Uterus (tissue), 4 donors: ENCODE measurements around the gene C3orf38. TPM values are rescaled to one million over a fixed set of nuclear protein-coding genes. Genes with fewer than 3 reads are reported as not detected.

Experiments
- DNase-seq, 2 donors: peaks; one replicate each; pipeline ENCODE4 v3.0.0-alpha.2; 2019 to 2020
- H3K27ac ChIP-seq, 2 donors: fragments of 200-600 bp; sonication (generic); 1 replicate in 1 of 2; 2 replicates in 1 of 2; pipeline ENCODE4 v1.5.1; 2016 to 2018
- H3K27me3 ChIP-seq, 2 donors: fragments of 200-600 bp; sonication (generic); one replicate each; pipeline ENCODE4 v1.5.1; 2018 to 2019; ENCODE audit warnings: control low read depth in 1 of 2
- H3K36me3 ChIP-seq, 2 donors: fragments of 200-600 bp; sonication (generic); one replicate each; pipeline ENCODE4 v1.5.1; 2019; ENCODE audit warnings: control low read depth in 1 of 2
- H3K4me1 ChIP-seq, 2 donors: fragments of 200-600 bp; sonication (generic); one replicate each; pipeline ENCODE4 v1.5.1; 2018 to 2019; ENCODE audit warnings: control low read depth in 1 of 2
- H3K4me3 ChIP-seq, 2 donors: fragments of 200-600 bp; sonication (generic); 1 replicate in 1 of 2; 2 replicates in 1 of 2; pipeline ENCODE4 v1.5.1; 2018 to 2019; ENCODE audit warnings: mild to moderate bottlenecking in 1 of 2
- H3K9me3 ChIP-seq, 2 donors: fragments of 200-600 bp; sonication (generic); one replicate each; pipeline ENCODE4 v1.5.1; 2019; ENCODE audit warnings: control low read depth in 1 of 2
- CTCF ChIP-seq, 4 experiments: fragments of 200-600 bp in 2 of 4; fragments of 450-650 bp in 2 of 4; sonication (generic) in 2 of 4; IDR thresholded peaks; one replicate each; pipeline ENCODE4 v1.5.1; 2016 to 2019; ENCODE audit warnings: antibody characterized with exemption in 4 of 4, mild to moderate bottlenecking in 2 of 4, moderate library complexity in 1 of 4
- POLR2A ChIP-seq, 2 donors: fragments of 450-650 bp; IDR thresholded peaks; one replicate each; pipeline ENCODE4 v1.6.1; 2016; ENCODE audit warnings: antibody characterized with exemption in 2 of 2, mild to moderate bottlenecking in 1 of 2, moderate library complexity in 1 of 2
- intact Hi-C: fragments of 100-400 bp; cut with DNase I; formaldehyde crosslinking; loops from one replicate; pipeline ENCODE4 v1.15.1; 2023; ENCODE audit warnings: low total_unique reads
- total RNA-seq, 4 donors: library from RNA; depleted of rRNA in 3 of 4; stranded (reverse); fragments of >200 nt in 3 of 4; gene quantifications; one replicate each; pipeline versions ENCODE4 v1.1.0 to v1.2.4, GENCODE V29; 2014 to 2023
- donor health status: DM: yes; HTN: yes; CAD: no.

Gene C3orf38
- total RNA-seq, 4 donors from 2014 or later, result 6.9 to 60.2 (median 19.0) TPM

- H3K9me3 ChIP-seq, result no peaks in the 10 kb centered on the region
- no peak for DNase-seq
- H3K36me3 ChIP-seq, result no peaks in the 10 kb centered on the region
- H3K27ac ChIP-seq, result peak overlapping the region; percentile 90 to 96
- intact Hi-C loops, result no loop called here
- H3K4me1 ChIP-seq, result peaks cover 7 to 8% of the 10 kb centered on the region in 2 donors
- H3K4me3 ChIP-seq, result peak overlapping the region; percentile 92 to 96
- H3K27me3 ChIP-seq, result no peaks in the 10 kb centered on the region
- TF ChIP-seq CTCF (IDR thresholded peaks at IDR 0.05) (no peak), POLR2A (IDR thresholded peaks at IDR 0.05) (no peak)
Observed at GRCh38 chr3:88150806-88151205, 1.0 kb downstream of the C3orf38 start.

GRCh38 chr3:88151358-88151757, 1.6 kb downstream of the C3orf38 start:
- intact Hi-C loops, result no loop called here
- H3K27ac ChIP-seq, result no peak overlapping the region

GRCh38 chr3:88152841-88153240, 3.1 kb downstream of the C3orf38 start:
- intact Hi-C loops, result no loop called here
- no peak overlapping the region for H3K4me3 ChIP-seq
- no peaks in the 10 kb centered on the region for H3K9me3 ChIP-seq
- DNase-seq, result no peak
- H3K27me3 ChIP-seq, result no peaks in the 10 kb centered on the region
- no peak overlapping the region for H3K27ac ChIP-seq
- peaks cover 7 to 8% of the 10 kb centered on the region in 2 donors for H3K4me1 ChIP-seq
- no peaks in the 10 kb centered on the region for H3K36me3 ChIP-seq
- no peak for TF ChIP-seq POLR2A (IDR thresholded peaks at IDR 0.05)
- no peak for TF ChIP-seq CTCF (IDR thresholded peaks at IDR 0.05)

More at GRCh38 chr3:88151358-88151757, 1.6 kb downstream of the C3orf38 start:
- no peak for TF ChIP-seq CTCF (IDR thresholded peaks at IDR 0.05)
- TF ChIP-seq POLR2A (IDR thresholded peaks at IDR 0.05), result no peak
- Histone ChIP-seq H3K4me1 (peaks cover 7 to 8% of the 10 kb centered on the region in 2 donors), H3K36me3 (no peaks in the 10 kb centered on the region), H3K9me3 (no peaks in the 10 kb centered on the region), H3K4me3 (peak overlapping the region in 1 of 2 donors; percentile 92), H3K27me3 (no peaks in the 10 kb centered on the region)
- DNase-seq, result no peak

- intact Hi-C loops, result no loop called here
- H3K4me3 ChIP-seq, result no peak overlapping the region
- H3K4me1 ChIP-seq, result no peaks in the 10 kb centered on the region
- no peaks in the 10 kb centered on the region for H3K27me3 ChIP-seq
- no peak overlapping the region for H3K27ac ChIP-seq
- H3K36me3 ChIP-seq, result no peaks in the 10 kb centered on the region
- no peak for TF ChIP-seq CTCF (IDR thresholded peaks at IDR 0.05)
- H3K9me3 ChIP-seq, result no peaks in the 10 kb centered on the region
- no peak for DNase-seq
Observed at GRCh38 chr3:88166419-88166971, 16.7 kb downstream of the C3orf38 start.

GRCh38 chr3:88167173-88167572, 17.4 kb downstream of the C3orf38 start:
- DNase-seq, result no peak
- TF ChIP-seq POLR2A (IDR thresholded peaks at IDR 0.05) (no peak), CTCF (IDR thresholded peaks at IDR 0.05) (no peak)
- Histone ChIP-seq H3K4me1 (no peaks in the 10 kb centered on the region), H3K9me3 (no peaks in the 10 kb centered on the region), H3K27ac (no peak overlapping the region), H3K27me3 (no peaks in the 10 kb centered on the region), H3K4me3 (no peak overlapping the region), H3K36me3 (no peaks in the 10 kb centered on the region)
- intact Hi-C loops, result no loop called here
